DMS53 treated with DMSO at 0.1 percent for 48 hours (cell line): ENCODE data around the gene AKR1B15.
A peak's percentile ranks its signal among the peaks of the same experiment; 100 is the strongest.
"Not testable (repeated sequence)": the region's sequence is repeated elsewhere in the genome, so short reads cannot be mapped to it uniquely, and the experiment has no call there.

Experiments used
- DNase-seq: peaks from one replicate; lab custom pipeline; 2025; ENCODE audit not compliant: unreplicated experiment; lab: John Stamatoyannopoulos, UW

The AKR1B15 gene

GRCh38 chr7:134561616-134562015, 12.7 kb downstream of the AKR1B15 start:
- not testable (repeated sequence) for DNase-seq

- no peak for DNase-seq
Measured at GRCh38 chr7:134562136-134562535, 13.2 kb downstream of the AKR1B15 start.

DNA sequence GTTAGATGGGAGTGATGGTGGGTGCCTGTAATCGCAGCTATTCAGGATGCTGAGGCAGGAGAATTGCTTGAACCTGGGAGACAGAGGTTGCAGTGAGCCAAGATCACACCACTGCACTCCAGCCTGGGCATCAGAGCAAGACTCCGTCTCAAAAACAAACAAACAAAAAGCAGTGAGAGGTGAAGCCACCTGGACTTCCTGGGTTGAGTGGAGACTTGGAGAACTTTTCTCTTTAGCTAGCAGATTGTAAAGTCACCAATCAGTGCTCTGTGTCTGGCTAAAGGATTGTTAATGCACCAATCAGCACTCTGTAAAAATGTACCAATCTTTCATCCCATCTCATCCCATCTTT, 14.5 kb downstream of the AKR1B15 start:
- not testable (repeated sequence) for DNase-seq

- DNase-seq, result no peak
Measured at GRCh38 chr7:134565643-134566136, 16.8 kb downstream of the AKR1B15 start.

- DNase-seq, result no peak
Measured at GRCh38 chr7:134567368-134567767, 18.5 kb downstream of the AKR1B15 start.

DNA sequence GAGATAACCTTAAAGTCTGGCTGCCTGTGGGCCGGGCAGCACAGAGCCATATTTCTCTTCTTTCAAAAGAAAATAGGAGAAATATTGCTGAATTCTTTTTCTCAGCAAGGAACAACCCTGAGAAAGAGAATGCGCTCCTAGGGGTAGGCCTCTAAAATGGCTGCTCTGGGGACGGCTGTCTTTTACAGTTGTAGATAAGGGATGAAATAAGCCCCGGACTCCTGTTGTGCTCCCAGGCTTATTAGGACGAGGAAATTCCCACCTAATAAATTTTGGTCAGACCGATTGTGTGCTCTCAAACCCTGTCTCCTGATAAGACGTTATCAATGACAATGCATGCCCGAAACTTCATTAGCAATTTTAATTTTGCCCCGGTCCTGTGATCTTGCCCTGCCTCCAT, 21.1 kb downstream of the AKR1B15 start:
- DNase-seq, result not testable (repeated sequence)

DNA sequence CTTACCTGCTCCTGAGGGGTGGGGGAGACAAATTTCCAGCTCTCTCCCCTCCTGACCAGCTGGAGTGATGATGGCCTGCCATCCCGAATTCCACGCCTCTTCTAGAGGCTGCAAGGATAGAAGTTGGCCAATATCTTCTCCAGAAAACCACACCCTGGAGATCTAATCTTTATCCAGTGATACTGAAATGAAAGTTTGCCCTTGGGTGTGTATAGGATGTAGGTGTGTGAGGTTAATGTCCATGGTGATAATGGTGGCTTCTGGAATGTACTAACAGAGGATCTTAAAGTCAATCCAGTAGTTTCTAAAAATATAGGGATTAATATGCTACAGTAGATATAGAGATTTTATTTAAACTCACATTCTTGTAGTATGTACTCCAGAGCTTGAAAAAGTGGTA, 22.2 kb downstream of the AKR1B15 start:
- no peak for DNase-seq

GRCh38 chr7:134571746-134572461, 23.0 kb downstream of the AKR1B15 start:
- no peak for DNase-seq

GRCh38 chr7:134574322-134574721, 25.4 kb downstream of the AKR1B15 start:
- no peak for DNase-seq

GRCh38 chr7:134584290-134584689, 35.4 kb downstream of the AKR1B15 start:
- DNase-seq, result no peak

- DNase-seq, result no peak
Measured at GRCh38 chr7:134585897-134586296, 37.0 kb downstream of the AKR1B15 start.

DNA sequence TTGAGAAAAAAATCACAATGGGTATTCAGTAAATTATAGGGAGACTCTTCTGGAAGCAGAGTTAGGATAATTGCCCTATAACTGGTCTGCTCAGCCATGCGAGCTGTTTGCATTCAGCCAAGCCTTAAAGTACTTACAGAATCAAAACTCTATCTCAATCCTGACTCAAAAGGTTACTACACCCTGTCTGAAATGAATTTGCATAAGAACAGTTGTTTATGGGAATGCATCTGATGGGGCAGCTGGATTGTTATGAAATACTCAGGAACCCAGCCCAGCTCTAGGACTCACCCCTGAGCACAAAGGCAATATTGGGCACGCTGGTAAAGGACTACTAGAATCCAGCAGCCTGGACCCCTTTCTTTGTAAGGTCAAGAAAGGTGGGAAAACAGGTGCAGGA, 38.8 kb downstream of the AKR1B15 start:
- no peak for DNase-seq

GRCh38 chr7:134589491-134589941, 40.6 kb downstream of the AKR1B15 start:
- no peak for DNase-seq

- DNase-seq, result no peak
Measured at GRCh38 chr7:134593530-134594392, 44.9 kb downstream of the AKR1B15 start.

- no peak for DNase-seq
Measured at GRCh38 chr7:134594877-134595276, 46.0 kb downstream of the AKR1B15 start.

DNA sequence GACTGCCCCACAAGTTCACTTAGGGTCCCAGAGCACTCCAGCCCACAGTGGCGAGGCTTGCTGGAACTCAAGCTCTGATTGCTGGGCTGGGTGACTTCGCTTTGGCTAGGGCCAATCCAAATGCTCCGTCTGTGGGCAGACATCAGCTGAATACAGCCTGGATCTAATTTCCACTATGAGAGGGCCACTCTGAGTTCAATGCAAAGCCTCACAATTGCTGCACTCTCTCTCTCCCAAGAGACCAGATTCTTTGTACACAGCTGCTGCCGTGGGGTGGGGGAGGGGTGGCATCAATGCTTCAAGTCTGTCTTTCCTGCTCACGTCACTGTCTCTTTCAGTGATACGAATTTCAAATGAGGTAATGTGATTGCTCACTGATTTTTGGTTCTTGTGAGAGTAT, 50.5 kb downstream of the AKR1B15 start:
- DNase-seq, result no peak

DNA sequence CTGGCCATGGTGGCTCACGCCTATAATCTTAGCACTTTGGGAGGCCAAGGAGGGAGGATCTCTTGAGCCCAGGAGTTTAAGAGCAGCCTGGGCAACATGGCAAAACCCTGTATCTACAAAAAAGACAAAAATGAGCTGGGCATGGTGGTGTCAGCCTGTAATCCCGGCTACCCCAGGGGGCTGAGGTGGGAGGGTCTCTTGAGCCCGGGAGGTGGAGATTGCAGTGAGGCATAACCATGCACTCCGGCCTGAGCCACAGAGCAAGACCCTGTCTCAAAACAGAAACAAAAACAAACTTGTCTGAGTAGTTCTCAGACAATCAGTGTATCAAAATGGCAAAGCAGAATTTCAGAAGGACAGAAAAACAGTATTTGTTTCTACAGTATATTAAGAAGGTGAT, 52.5 kb downstream of the AKR1B15 start:
- no peak for DNase-seq

- DNase-seq, result no peak
Measured at GRCh38 chr7:134602881-134603451, 54.1 kb downstream of the AKR1B15 start.

DNA sequence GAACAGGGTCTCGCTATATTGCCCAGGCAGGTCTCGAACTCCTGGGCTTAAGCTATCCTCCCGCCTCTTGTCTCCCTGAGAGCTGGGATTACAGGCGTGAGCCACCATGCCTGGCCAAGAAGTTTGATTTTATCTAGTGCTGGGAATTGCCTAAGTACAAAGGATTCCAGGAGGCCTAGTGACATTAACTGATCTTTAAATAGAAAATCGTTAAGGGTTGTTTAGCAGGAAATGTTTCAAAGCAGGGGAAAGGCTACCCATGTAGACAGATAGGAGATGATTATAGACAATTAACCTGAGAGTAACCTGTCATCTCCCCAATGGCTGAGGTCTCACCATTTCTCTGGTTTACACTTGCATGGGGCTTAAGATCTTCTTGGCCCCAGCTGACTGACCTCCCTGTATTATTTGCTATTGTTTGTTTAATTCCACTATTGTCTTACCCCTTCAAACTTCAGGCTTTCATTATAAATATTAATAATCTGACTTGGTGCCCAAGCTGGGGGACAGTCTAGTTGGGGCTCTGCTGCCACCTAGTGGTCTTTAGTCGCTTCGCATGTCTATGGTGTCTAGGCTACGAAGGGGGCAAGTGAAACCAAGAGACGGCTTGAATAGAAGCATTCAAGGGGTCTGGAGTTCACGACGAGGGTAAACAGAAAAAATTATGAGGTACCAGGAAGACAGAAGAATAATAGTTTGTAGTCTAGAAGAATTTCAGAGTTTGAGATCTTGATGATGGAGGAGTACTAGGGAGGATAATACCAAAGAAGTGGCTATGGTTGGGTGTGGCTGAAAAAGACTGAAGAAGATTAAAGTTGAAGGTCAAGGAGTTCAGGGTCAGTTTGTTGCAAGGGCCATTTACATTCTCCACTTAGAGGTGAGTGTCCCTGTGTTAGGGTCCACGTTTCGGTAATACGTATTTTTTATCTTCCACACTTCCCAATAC, 57.3 kb downstream of the AKR1B15 start:
- DNase-seq, result peak; percentile 56

- no peak for DNase-seq
Measured at GRCh38 chr7:134611611-134612151, 62.8 kb downstream of the AKR1B15 start.
